CD14-positive monocyte (primary cell): ENCODE results near the gene VPS26B. TPM values are rescaled to one million over a fixed set of nuclear protein-coding genes. Genes with fewer than 3 reads are reported as not detected.

Source experiments
- DNase-seq, 3 donors: peaks; one replicate each; pipeline ENCODE4 v3.0.0-alpha.2; 2011 to 2022
- H2AFZ ChIP-seq: 2 replicates; pipeline ENCODE4 v1.6.0; 2012; ENCODE audit warnings: mild to moderate bottlenecking, low read depth, low read length, inconsistent platforms; ENCODE audit not compliant: insufficient read depth, poor library complexity, severe bottlenecking
- H3K27ac ChIP-seq, 2 donors: 1 replicate in 1 of 2; 2 replicates in 1 of 2; pipeline ENCODE4 v1.5.1; 2012 to 2013; ENCODE audit warnings: low read length in 2 of 2, control low read depth in 1 of 2, inconsistent platforms in 1 of 2, low read depth in 1 of 2, mild to moderate bottlenecking in 1 of 2
- H3K27me3 ChIP-seq, 2 donors: one replicate each; pipeline versions ENCODE4 v1.6.0 to v1.6.1; 2011 to 2013; ENCODE audit warnings: low read length in 2 of 2; ENCODE audit not compliant: control insufficient read depth in 2 of 2, insufficient read depth in 2 of 2
- H3K36me3 ChIP-seq, 2 donors: replicated peaks in 1 of 2; 1 replicate in 1 of 2; 2 replicates in 1 of 2; pipeline versions ENCODE4 v1.5.1 to v1.6.1; 2012 to 2013; ENCODE audit warnings: low read length in 2 of 2, control low read depth in 1 of 2, inconsistent platforms in 1 of 2, mild to moderate bottlenecking in 1 of 2; ENCODE audit not compliant: insufficient read depth in 2 of 2, control insufficient read depth in 1 of 2
- H3K4me1 ChIP-seq, 2 donors: 1 replicate in 1 of 2; 2 replicates in 1 of 2; pipeline versions ENCODE4 v1.5.1 to v1.6.1; 2012 to 2013; ENCODE audit warnings: low read length in 2 of 2, control low read depth in 1 of 2, inconsistent platforms in 1 of 2, mild to moderate bottlenecking in 1 of 2, moderate library complexity in 1 of 2; ENCODE audit not compliant: insufficient read depth in 2 of 2, control insufficient read depth in 1 of 2
- H3K4me2 ChIP-seq: replicated peaks from 2 replicates; pipeline ENCODE3; 2012; ENCODE audit warnings: low read length, moderate library complexity, mild to moderate bottlenecking; ENCODE audit not compliant: poor library complexity, severe bottlenecking; ENCODE audit errors: extremely low read depth
- H3K4me3 ChIP-seq, 3 experiments: fragments of 200-600 bp in 1 of 3; sonication (generic) in 1 of 3; replicated peaks in 1 of 3; 1 replicate in 2 of 3; 2 replicates in 1 of 3; pipeline ENCODE4 v1.5.1; 2011 to 2013; ENCODE audit warnings: low read length in 3 of 3, mild to moderate bottlenecking in 3 of 3, control low read depth in 2 of 3, low read depth in 2 of 3, inconsistent platforms in 1 of 3, moderate library complexity in 1 of 3
- H3K79me2 ChIP-seq: 2 replicates; pipeline ENCODE4 v1.6.0; 2012; ENCODE audit warnings: mild to moderate bottlenecking, control low read depth, inconsistent platforms, low read length, moderate library complexity; ENCODE audit not compliant: insufficient read depth
- H3K9ac ChIP-seq: 2 replicates; pipeline ENCODE4 v1.6.0; 2017; ENCODE audit warnings: low read length, mild to moderate bottlenecking; ENCODE audit not compliant: insufficient read depth, poor library complexity, severe bottlenecking
- H3K9me3 ChIP-seq, 2 donors: replicated peaks in 1 of 2; 1 replicate in 1 of 2; 2 replicates in 1 of 2; pipeline versions ENCODE4 v1.5.1 to v1.6.1; 2012 to 2013; ENCODE audit warnings: low read length in 2 of 2, control low read depth in 1 of 2; ENCODE audit not compliant: control insufficient read depth in 1 of 2, insufficient read depth in 1 of 2
- H4K20me1 ChIP-seq: 2 replicates; pipeline ENCODE4 v1.6.0; 2012; ENCODE audit warnings: mild to moderate bottlenecking, low read length, control low read depth, moderate library complexity; ENCODE audit not compliant: insufficient read depth
- H3K27ac Mint-ChIP-seq, 7 donors: one replicate each; pipeline ENCODE4 v1.8.0; 2020; ENCODE audit warnings: mild to moderate bottlenecking in 7 of 7, mixed read lengths in 7 of 7, moderate library complexity in 6 of 7, inconsistent platforms in 2 of 7
- H3K27me3 Mint-ChIP-seq, 3 donors: one replicate each; pipeline ENCODE4 v1.8.0; 2021 to 2022; ENCODE audit warnings: low read depth in 3 of 3, mild to moderate bottlenecking in 3 of 3, mixed read lengths in 3 of 3, moderate library complexity in 3 of 3, inconsistent platforms in 1 of 3
- H3K36me3 Mint-ChIP-seq, 2 donors: one replicate each; pipeline ENCODE4 v1.8.0; 2020; ENCODE audit warnings: mixed read lengths in 2 of 2, inconsistent platforms in 1 of 2, mild to moderate bottlenecking in 1 of 2
- H3K4me1 Mint-ChIP-seq: one replicate; pipeline ENCODE4 v1.8.0; 2020; ENCODE audit warnings: mild to moderate bottlenecking, mixed read lengths
- H3K4me3 Mint-ChIP-seq, 2 donors: one replicate each; pipeline ENCODE4 v1.8.0; 2020; ENCODE audit warnings: mild to moderate bottlenecking in 2 of 2, mixed read lengths in 2 of 2, moderate library complexity in 1 of 2
- H3K9me3 Mint-ChIP-seq, 7 donors: one replicate each; pipeline ENCODE4 v1.8.0; 2020 to 2022; ENCODE audit warnings: mixed read lengths in 7 of 7, mild to moderate bottlenecking in 6 of 7, moderate library complexity in 6 of 7, inconsistent platforms in 2 of 7
- WGBS: methylation state at CpG from one replicate; pipeline ENCODE4 v1.1.5; 2013; ENCODE audit warnings: missing lambda C conversion rate; ENCODE audit not compliant: insufficient coverage; 5-methylcytosine and 5-hydroxymethylcytosine counted together
- intact Hi-C, 2 donors: fragments of 100-400 bp; cut with micrococcal nuclease; formaldehyde crosslinking; loops; one replicate each; pipeline versions ENCODE4 v1.15.0 to v1.15.1; 2023
- polyA plus RNA-seq, 3 donors: library from polyadenylated mRNA; depleted of rRNA in 1 of 3; unstranded in 2 of 3; stranded (reverse) in 1 of 3; fragments of 300-500 nt in 2 of 3; fragments of >200 nt in 1 of 3; fragmentation: Illumina TruSeq in 2 of 3; gene quantifications; 1 replicate in 2 of 3; 2 replicates in 1 of 3; pipeline ENCODE4 v1.2.3, GENCODE V29; 2012 to 2021
- TF ChIP-seq, protein P1 (sequence below): fragments of 200-600 bp; IDR thresholded peaks from one replicate; pipeline ENCODE4 v1.8.0; 2022; ENCODE audit warnings: antibody characterized with exemption, mild to moderate bottlenecking

The VPS26B gene
- polyA plus RNA-seq, 3 donors = 30.4 to 38.4 (median 34.3) TPM

DNA sequence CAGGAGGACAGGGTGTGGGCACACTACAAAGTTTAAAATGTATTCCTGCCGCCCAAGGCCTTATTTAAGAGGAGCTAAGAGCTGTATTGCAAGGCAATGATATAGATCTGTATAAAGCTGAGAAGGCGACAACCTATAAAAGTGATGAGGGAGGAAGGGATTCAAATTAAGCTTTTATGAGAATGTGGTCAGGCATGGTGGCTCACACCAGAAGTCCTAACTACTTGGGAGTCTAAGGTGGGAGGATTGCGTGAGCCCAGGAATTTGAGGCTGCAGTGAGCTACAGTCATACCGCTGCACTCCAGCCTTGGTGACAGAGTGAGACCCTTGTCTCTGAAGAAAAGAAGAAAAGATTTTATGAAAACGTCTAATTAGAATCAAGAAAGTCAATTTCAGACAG lies 42.0 kb downstream of the VPS26B start:
- no peak overlapping the region for H2AFZ ChIP-seq
- H3K9me3 Mint-ChIP-seq = peaks cover 0 to 2% (median 0%) of the 10 kb centered on the region in 7 donors
- no peaks in the 10 kb centered on the region for H3K9me3 ChIP-seq
- TF ChIP-seq, protein P1, sequence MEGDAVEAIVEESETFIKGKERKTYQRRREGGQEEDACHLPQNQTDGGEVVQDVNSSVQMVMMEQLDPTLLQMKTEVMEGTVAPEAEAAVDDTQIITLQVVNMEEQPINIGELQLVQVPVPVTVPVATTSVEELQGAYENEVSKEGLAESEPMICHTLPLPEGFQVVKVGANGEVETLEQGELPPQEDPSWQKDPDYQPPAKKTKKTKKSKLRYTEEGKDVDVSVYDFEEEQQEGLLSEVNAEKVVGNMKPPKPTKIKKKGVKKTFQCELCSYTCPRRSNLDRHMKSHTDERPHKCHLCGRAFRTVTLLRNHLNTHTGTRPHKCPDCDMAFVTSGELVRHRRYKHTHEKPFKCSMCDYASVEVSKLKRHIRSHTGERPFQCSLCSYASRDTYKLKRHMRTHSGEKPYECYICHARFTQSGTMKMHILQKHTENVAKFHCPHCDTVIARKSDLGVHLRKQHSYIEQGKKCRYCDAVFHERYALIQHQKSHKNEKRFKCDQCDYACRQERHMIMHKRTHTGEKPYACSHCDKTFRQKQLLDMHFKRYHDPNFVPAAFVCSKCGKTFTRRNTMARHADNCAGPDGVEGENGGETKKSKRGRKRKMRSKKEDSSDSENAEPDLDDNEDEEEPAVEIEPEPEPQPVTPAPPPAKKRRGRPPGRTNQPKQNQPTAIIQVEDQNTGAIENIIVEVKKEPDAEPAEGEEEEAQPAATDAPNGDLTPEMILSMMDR = no peak
- H3K4me1 Mint-ChIP-seq = peaks cover 39% of the 10 kb centered on the region
- peaks cover 19 to 33% of the 10 kb centered on the region in 2 donors for H3K36me3 ChIP-seq
- no peaks in the 10 kb centered on the region for H3K79me2 ChIP-seq
- intact Hi-C loops = no loop called here
- H3K4me3 Mint-ChIP-seq = peak overlapping the region in 1 of 2 donors; percentile 75
- peaks cover 12 to 64% of the 10 kb centered on the region in 2 donors for H3K27me3 ChIP-seq
- H3K36me3 Mint-ChIP-seq = peaks cover 36 to 44% of the 10 kb centered on the region in 2 donors
- H3K4me1 ChIP-seq = peaks cover 16 to 25% of the 10 kb centered on the region in 2 donors
- no peak for DNase-seq
- no peaks in the 10 kb centered on the region for H4K20me1 ChIP-seq
- 55% methylated on average over 4 of the region's 5 CpGs for WGBS
- H3K27ac Mint-ChIP-seq = peak overlapping the region in 2 of 7 donors; percentile 20 to 60
- H3K9ac ChIP-seq = no peak overlapping the region
- peaks cover 51 to 67% (median 53%) of the 10 kb centered on the region in 3 donors for H3K27me3 Mint-ChIP-seq
- peak overlapping the region in 1 of 3 experiments; percentile 1 for H3K4me3 ChIP-seq
- peak overlapping the region; percentile 30 for H3K4me2 ChIP-seq
- H3K27ac ChIP-seq = no peak overlapping the region

DNA sequence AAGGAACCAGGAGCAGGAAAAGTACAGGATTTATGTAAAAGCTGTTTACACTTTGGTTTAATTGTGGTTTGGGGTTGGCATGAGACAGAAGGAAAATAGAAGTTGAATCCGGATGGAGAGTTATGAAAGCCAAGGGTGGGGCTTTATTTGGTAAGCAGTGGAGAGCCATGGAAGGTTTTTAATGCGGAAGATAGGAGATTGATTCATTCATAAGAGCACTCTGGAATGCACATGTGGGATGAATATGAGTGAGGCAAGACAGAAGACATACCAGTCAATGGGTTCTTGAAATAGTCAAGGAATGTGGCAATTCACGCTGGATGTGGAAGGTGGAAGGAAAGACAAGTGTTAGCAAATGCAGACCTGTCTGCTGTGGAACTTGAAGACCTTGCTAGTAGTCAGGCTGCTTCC lies 42.4 kb downstream of the VPS26B start:
- Histone ChIP-seq H3K79me2 (no peaks in the 10 kb centered on the region), H3K9me3 (no peaks in the 10 kb centered on the region), H3K27me3 (peaks cover 14 to 65% of the 10 kb centered on the region in 2 donors), H3K9ac (no peak overlapping the region), H3K4me2 (peak overlapping the region; percentile 30), H3K4me3 (peak overlapping the region in 1 of 3 experiments; percentile 1), H2AFZ (no peak overlapping the region), H3K36me3 (peaks cover 16 to 29% of the 10 kb centered on the region in 2 donors), H3K4me1 (peaks cover 16 to 25% of the 10 kb centered on the region in 2 donors), H3K27ac (no peak overlapping the region), H4K20me1 (no peaks in the 10 kb centered on the region)
- Mint-ChIP-seq H3K36me3 (peaks cover 32 to 40% of the 10 kb centered on the region in 2 donors), H3K9me3 (peaks cover 0 to 2% (median 0%) of the 10 kb centered on the region in 7 donors), H3K4me1 (peaks cover 39% of the 10 kb centered on the region), H3K27me3 (peaks cover 55 to 71% (median 58%) of the 10 kb centered on the region in 3 donors), H3K4me3 (peak overlapping the region in 1 of 2 donors; percentile 75), H3K27ac (peak overlapping the region in 4 of 7 donors; percentile 2 to 20 (median 8))
- intact Hi-C loops = no loop called here
- TF ChIP-seq, protein P1 = no peak
- peak in 2 of 3 donors; percentile 15 to 77 for DNase-seq
- 0% methylated on average over 3 of the region's 3 CpGs for WGBS
